CD4-positive, alpha-beta T cell treated with Interleukin-21 for 1 hour (primary cell): ENCODE results near the gene RTF2.
A peak's percentile ranks its signal among the peaks of the same experiment; 100 is the strongest.

Source experiments
- DNase-seq: peaks from one replicate; pipeline ENCODE4 v3.0.0-alpha.2; 2020

RTF2 gene

GRCh38 chr20:56439771-56440291 is 28.6 kb upstream of the RTF2 start:
- DNase-seq: no peak

GRCh38 chr20:56440346-56441007 is 27.9 kb upstream of the RTF2 start:
- DNase-seq: peak; percentile 73

GRCh38 chr20:56442389-56443365 is 25.8 kb upstream of the RTF2 start:
- no peak for DNase-seq

GRCh38 chr20:56443654-56444540 is 24.5 kb upstream of the RTF2 start:
- no peak for DNase-seq

- DNase-seq: no peak
Observed at GRCh38 chr20:56445130-56445529, 23.3 kb upstream of the RTF2 start.

- DNase-seq: no peak
Observed at GRCh38 chr20:56445540-56445939, 22.9 kb upstream of the RTF2 start.

GRCh38 chr20:56447227-56447626 is 21.2 kb upstream of the RTF2 start:
- no peak for DNase-seq

GRCh38 chr20:56449459-56449858 is 19.0 kb upstream of the RTF2 start:
- no peak for DNase-seq

GRCh38 chr20:56451056-56451765 is 17.2 kb upstream of the RTF2 start:
- no peak for DNase-seq

- DNase-seq: no peak
Observed at GRCh38 chr20:56453352-56453751, 15.1 kb upstream of the RTF2 start.

GRCh38 chr20:56454754-56455153 is 13.7 kb upstream of the RTF2 start:
- no peak for DNase-seq

- DNase-seq: no peak
Observed at GRCh38 chr20:56458206-56458821, 10.1 kb upstream of the RTF2 start.

GRCh38 chr20:56460459-56460858 is 8.0 kb upstream of the RTF2 start:
- peak; percentile 86 for DNase-seq

GRCh38 chr20:56461576-56461975 is 6.9 kb upstream of the RTF2 start:
- no peak for DNase-seq

- DNase-seq: peak; percentile 53
Observed at GRCh38 chr20:56463428-56463827, 5.0 kb upstream of the RTF2 start.

- DNase-seq: no peak
Observed at GRCh38 chr20:56465997-56466396, 2.4 kb upstream of the RTF2 start.

GRCh38 chr20:56467968-56468315 is 485 bp upstream of the RTF2 start:
- no peak for DNase-seq

- DNase-seq: peak; percentile 23
Observed at GRCh38 chr20:56469077-56469449, 636 bp downstream of the RTF2 start.

- peak; percentile 22 for DNase-seq
Observed at GRCh38 chr20:56483970-56484369, 15.5 kb downstream of the RTF2 start.

- DNase-seq: no peak
Observed at GRCh38 chr20:56487216-56487615, 18.8 kb downstream of the RTF2 start.

- no peak for DNase-seq
Observed at GRCh38 chr20:56488566-56488965, 20.1 kb downstream of the RTF2 start.

- no peak for DNase-seq
Observed at GRCh38 chr20:56501116-56501515, 32.7 kb downstream of the RTF2 start.
